Glutamatergic neuron (in vitro differentiated cells): ENCODE results near the gene TENT4A. TPM values are rescaled to one million over a fixed set of nuclear protein-coding genes. Genes with fewer than 3 reads are reported as not detected.
A peak's percentile ranks its signal among the peaks of the same experiment; 100 is the strongest.
"Not testable (repeated sequence)": the region's sequence is repeated elsewhere in the genome, so short reads cannot be mapped to it uniquely, and the experiment has no call there.

Experiments used
- DNase-seq: peaks from one replicate; pipeline ENCODE4 v3.0.0; 2022
- H3K27ac Mint-ChIP-seq: one replicate; pipeline ENCODE4 v1.8.0; 2020; ENCODE audit warnings: mild to moderate bottlenecking, mixed read lengths, inconsistent platforms; ENCODE audit not compliant: unreplicated experiment
- H3K27me3 Mint-ChIP-seq: one replicate; pipeline ENCODE4 v1.8.0; 2020; ENCODE audit warnings: mild to moderate bottlenecking, moderate library complexity, mixed read lengths, inconsistent platforms; ENCODE audit not compliant: unreplicated experiment
- H3K36me3 Mint-ChIP-seq: one replicate; pipeline ENCODE4 v1.8.0; 2020; ENCODE audit warnings: mild to moderate bottlenecking, mixed read lengths, inconsistent platforms; ENCODE audit not compliant: unreplicated experiment
- H3K4me1 Mint-ChIP-seq: one replicate; pipeline ENCODE4 v1.8.0; 2020; ENCODE audit warnings: mild to moderate bottlenecking, low read depth, mixed read lengths, inconsistent platforms; ENCODE audit not compliant: unreplicated experiment
- H3K4me3 Mint-ChIP-seq: one replicate; pipeline ENCODE4 v1.8.0; 2020; ENCODE audit warnings: mild to moderate bottlenecking, mixed read lengths, inconsistent platforms; ENCODE audit not compliant: unreplicated experiment
- H3K9me3 Mint-ChIP-seq: one replicate; pipeline ENCODE4 v1.8.0; 2020; ENCODE audit warnings: mild to moderate bottlenecking, moderate library complexity, mixed read lengths, inconsistent platforms; ENCODE audit not compliant: unreplicated experiment
- long read RNA-seq: library from polyadenylated mRNA; unstranded; transcript quantifications from one replicate; pipeline ENCODE4 v2.0.0, GENCODE V29; 2020; ENCODE audit not compliant: unreplicated experiment
- total RNA-seq: library from RNA; stranded (reverse); fragmentation: NEBNext Ultra II Directional; extraction: Animal tissue kit (Norgen Biotek cat#: 25700); gene quantifications from one replicate; pipeline ENCODE4 v1.2.1, GENCODE V29; 2021; ENCODE audit not compliant: unreplicated experiment
- TF ChIP-seq, protein P1 (sequence below): fragments of 200-600 bp; sonication (generic); IDR thresholded peaks from one replicate; pipeline ENCODE4 v1.5.0; 2021; ENCODE audit not compliant: partially characterized antibody, unreplicated experiment

TENT4A gene
- total RNA-seq, result 23.7 TPM
- long read RNA-seq, result 0 reads

DNA sequence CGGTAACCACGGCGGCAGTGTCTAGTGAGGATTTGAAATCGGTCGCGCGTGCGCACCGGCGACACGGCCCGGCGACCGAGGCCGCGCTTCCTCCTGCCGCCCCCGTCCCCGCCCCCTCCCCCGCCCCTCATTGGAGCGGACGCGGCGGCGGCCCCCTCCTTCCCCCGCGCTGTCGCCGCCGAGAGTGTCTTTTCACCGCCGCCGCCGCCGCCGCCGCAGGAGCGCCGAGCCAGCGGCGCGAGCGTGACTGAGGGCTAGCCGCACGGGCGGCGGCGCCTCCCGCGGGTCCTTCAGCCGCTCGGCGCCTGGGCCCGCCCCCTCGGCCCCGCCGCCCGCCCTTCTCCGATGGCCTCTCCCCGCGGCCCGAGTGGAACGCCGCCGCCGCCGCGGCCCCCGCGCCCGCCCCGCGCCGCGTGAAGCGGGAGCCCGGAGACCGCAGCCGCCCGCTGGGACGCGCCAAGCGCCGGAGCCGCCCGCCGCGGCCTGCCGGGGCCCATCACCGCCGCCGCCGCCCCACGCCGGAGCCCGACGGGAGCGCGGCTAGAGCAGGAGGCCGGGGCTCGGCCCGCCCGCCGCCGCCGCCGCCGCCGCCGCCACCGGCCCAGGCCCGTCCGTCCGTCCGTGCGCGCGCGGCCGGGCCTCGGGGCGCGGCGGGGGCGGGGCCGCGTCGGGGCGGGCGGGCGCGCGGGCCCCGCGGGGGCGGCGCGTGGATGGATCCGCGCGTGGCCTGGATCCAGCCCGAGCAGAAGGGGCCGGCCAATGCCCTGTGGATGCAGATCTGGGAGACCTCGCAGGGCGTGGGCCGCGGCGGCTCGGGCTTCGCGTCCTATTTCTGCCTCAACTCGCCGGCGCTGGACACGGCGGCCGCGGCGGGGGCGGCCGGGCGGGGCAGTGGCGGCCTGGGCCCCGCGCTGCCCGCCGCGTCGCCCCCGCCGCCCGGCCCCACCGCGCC lies at the start of gene TENT4A:
Gene TENT4A, plus strand, starts transcription at position 159 of the 952 bp plus-strand sequence. Its CDS starts 552 bp downstream, at position 711.
- Mint-ChIP-seq H3K36me3 (no peaks in the 10 kb centered on the region), H3K27ac (peak within 1 kb of the TSS; percentile 80), H3K9me3 (peaks cover 9% of the 10 kb centered on the region), H3K27me3 (peaks cover 8% of the 10 kb centered on the region), H3K4me1 (peaks cover 18% of the 10 kb centered on the region), H3K4me3 (peak within 1 kb of the TSS; percentile 85)
- peak; percentile 44 for DNase-seq
- TF ChIP-seq, protein P1, sequence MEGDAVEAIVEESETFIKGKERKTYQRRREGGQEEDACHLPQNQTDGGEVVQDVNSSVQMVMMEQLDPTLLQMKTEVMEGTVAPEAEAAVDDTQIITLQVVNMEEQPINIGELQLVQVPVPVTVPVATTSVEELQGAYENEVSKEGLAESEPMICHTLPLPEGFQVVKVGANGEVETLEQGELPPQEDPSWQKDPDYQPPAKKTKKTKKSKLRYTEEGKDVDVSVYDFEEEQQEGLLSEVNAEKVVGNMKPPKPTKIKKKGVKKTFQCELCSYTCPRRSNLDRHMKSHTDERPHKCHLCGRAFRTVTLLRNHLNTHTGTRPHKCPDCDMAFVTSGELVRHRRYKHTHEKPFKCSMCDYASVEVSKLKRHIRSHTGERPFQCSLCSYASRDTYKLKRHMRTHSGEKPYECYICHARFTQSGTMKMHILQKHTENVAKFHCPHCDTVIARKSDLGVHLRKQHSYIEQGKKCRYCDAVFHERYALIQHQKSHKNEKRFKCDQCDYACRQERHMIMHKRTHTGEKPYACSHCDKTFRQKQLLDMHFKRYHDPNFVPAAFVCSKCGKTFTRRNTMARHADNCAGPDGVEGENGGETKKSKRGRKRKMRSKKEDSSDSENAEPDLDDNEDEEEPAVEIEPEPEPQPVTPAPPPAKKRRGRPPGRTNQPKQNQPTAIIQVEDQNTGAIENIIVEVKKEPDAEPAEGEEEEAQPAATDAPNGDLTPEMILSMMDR, result no peak

DNA sequence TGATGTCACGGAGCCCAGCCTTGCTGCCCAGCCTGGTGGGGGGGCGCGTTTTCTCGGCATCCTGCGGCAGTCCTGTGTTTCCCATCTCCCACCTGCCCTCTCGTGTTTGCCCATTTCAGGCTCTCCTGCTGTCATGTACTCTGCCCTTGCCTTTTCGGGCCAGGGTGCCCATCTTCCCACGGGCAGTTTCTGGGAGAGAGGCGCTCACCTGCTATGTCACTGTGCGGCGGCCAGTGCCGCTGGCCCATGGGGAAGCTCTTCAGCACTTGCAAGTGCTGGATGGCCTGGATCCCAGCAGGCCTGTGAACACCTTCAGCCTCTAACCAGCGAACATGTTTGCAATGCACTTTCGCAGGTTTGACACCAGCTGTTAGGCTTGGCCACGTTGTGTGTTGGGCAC lies 46.5 kb upstream of the TENT4A start:
- H3K27ac Mint-ChIP-seq, result no peak overlapping the region
- H3K27me3 Mint-ChIP-seq, result no peaks in the 10 kb centered on the region
- H3K4me3 Mint-ChIP-seq, result no peak overlapping the region
- H3K9me3 Mint-ChIP-seq, result no peaks in the 10 kb centered on the region
- no peak for DNase-seq
- peaks cover 17% of the 10 kb centered on the region for H3K36me3 Mint-ChIP-seq
- H3K4me1 Mint-ChIP-seq, result no peaks in the 10 kb centered on the region
- TF ChIP-seq, protein P1, result no peak

DNA sequence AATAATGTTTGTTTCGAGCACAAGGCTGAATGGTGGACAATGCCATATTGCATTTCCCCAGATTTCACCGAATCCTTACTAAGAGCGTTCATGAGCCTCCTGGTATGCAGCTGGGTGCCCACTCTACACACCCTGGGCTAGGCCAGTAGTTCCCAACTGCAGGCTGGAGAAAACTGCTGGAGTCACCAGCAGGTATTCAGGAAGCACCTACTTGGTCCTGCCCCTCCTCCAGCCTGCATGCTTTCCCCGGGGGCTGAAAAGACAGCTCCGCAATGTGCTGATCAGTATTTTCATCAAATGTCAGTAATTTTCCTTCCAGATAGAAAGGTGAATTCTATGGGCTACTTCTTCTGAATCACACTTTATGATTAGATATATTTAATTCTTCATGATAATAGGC lies 45.6 kb upstream of the TENT4A start:
- no peak overlapping the region for H3K27ac Mint-ChIP-seq
- no peak overlapping the region for H3K4me3 Mint-ChIP-seq
- H3K36me3 Mint-ChIP-seq, result peaks cover 17% of the 10 kb centered on the region
- H3K4me1 Mint-ChIP-seq, result no peaks in the 10 kb centered on the region
- no peaks in the 10 kb centered on the region for H3K27me3 Mint-ChIP-seq
- H3K9me3 Mint-ChIP-seq, result no peaks in the 10 kb centered on the region
- TF ChIP-seq, protein P1, result no peak
- DNase-seq, result no peak

DNA sequence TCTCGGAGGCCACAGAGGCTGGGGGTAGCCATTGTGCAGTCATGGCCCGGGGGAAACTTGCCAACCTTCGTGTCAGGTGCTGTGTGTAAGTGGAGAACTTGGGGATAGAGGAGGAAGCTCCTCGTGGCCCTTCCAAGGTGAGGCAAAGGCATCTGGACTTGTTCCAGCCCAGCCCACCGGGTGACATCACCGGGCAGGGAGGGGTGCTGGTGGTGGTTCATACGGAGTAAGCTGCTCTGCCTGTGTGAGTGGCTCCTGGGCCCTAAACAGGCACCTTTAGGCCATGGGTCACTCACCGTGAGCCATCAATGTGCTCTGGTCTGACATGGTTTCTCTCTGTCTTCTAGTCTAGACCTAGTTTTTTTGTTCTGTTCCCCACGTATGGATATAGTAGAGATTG lies 44.5 kb upstream of the TENT4A start:
- H3K4me3 Mint-ChIP-seq, H3K4me1 Mint-ChIP-seq, H3K27me3 Mint-ChIP-seq, H3K9me3 Mint-ChIP-seq, H3K27ac Mint-ChIP-seq, DNase-seq: not testable (repeated sequence)
- H3K36me3 Mint-ChIP-seq, result peaks cover 28% of the 10 kb centered on the region

DNA sequence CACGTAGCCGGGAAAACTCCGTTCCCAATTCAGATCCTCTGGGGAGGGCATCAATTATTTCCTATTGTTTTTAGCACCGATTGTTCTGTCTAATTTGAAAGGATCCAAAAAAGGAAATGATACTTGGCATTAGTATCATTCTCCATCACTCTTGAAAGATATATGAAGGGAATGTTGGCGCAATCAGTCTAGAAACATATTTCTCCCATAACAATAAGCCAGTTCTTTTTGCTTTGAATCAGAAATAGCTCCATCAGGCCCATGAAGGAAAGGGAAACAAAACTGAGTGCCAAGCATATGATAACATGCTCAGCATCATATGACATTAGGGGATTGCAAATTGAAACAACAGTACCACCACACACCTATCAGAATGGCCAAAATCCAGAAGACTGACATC lies 40.2 kb upstream of the TENT4A start:
- peaks cover 31% of the 10 kb centered on the region for H3K36me3 Mint-ChIP-seq
- no peak for DNase-seq

More for the DNA sequence above, 40.2 kb upstream of the TENT4A start:
- H3K27me3 Mint-ChIP-seq, result no peaks in the 10 kb centered on the region
- TF ChIP-seq, protein P1, result no peak
- no peaks in the 10 kb centered on the region for H3K4me1 Mint-ChIP-seq
- H3K9me3 Mint-ChIP-seq, result peaks cover 3% of the 10 kb centered on the region
- no peak overlapping the region for H3K27ac Mint-ChIP-seq
- no peak overlapping the region for H3K4me3 Mint-ChIP-seq
